GM08714 (cell line): ENCODE measurements around the gene TCP10L.
"Not testable (repeated sequence)": the region's sequence is repeated elsewhere in the genome, so short reads cannot be mapped to it uniquely, and the experiment has no call there.

ENCODE experiments used
- H3K4me3 ChIP-seq: fragments of 200-500 bp; sonication (Bioruptor generic); 2 replicates; pipeline ENCODE4 v1.5.1; 2014; ENCODE audit warnings: mild to moderate bottlenecking, low read length, inconsistent platforms
- ZNF274 ChIP-seq: IDR thresholded peaks from 2 replicates; pipeline ENCODE4 v1.6.1; 2012; ENCODE audit warnings: mild to moderate bottlenecking, low read depth, low read length

TCP10L gene

GRCh38 chr21:32549440-32549839 is 35.9 kb downstream of the TCP10L start:
- no peak for TF ChIP-seq ZNF274
- no peak overlapping the region for H3K4me3 ChIP-seq

- H3K4me3 ChIP-seq, result no peak overlapping the region
- no peak for TF ChIP-seq ZNF274
Measured at GRCh38 chr21:32548978-32549377, 36.3 kb downstream of the TCP10L start.

- H3K4me3 ChIP-seq, result no peak overlapping the region
Measured at GRCh38 chr21:32547018-32547417, 38.3 kb downstream of the TCP10L start.

GRCh38 chr21:32545948-32546441 is 39.3 kb downstream of the TCP10L start:
- no peak for TF ChIP-seq ZNF274
- no peak overlapping the region for H3K4me3 ChIP-seq

More at GRCh38 chr21:32547018-32547417, 38.3 kb downstream of the TCP10L start:
- TF ChIP-seq ZNF274, result no peak

GRCh38 chr21:32544697-32545096 is 40.6 kb downstream of the TCP10L start:
- no peak for TF ChIP-seq ZNF274
- H3K4me3 ChIP-seq, result no peak overlapping the region

- no peak for TF ChIP-seq ZNF274
- H3K4me3 ChIP-seq, result no peak overlapping the region
Measured at GRCh38 chr21:32543975-32544374, 41.3 kb downstream of the TCP10L start.

GRCh38 chr21:32543056-32543455 is 42.3 kb downstream of the TCP10L start:
- not testable (repeated sequence) for H3K4me3 ChIP-seq

- TF ChIP-seq ZNF274, result no peak
- H3K4me3 ChIP-seq, result no peak overlapping the region
Measured at GRCh38 chr21:32539378-32539777, 45.9 kb downstream of the TCP10L start.

- no peak overlapping the region for H3K4me3 ChIP-seq
- no peak for TF ChIP-seq ZNF274
Measured at GRCh38 chr21:32538147-32538792, 47.1 kb downstream of the TCP10L start.

GRCh38 chr21:32537569-32537881 is 47.8 kb downstream of the TCP10L start:
- no peak for TF ChIP-seq ZNF274
- no peak overlapping the region for H3K4me3 ChIP-seq

- H3K4me3 ChIP-seq, result no peak overlapping the region
- no peak for TF ChIP-seq ZNF274
Measured at GRCh38 chr21:32535612-32536011, 49.7 kb downstream of the TCP10L start.

- no peak overlapping the region for H3K4me3 ChIP-seq
- no peak for TF ChIP-seq ZNF274
Measured at GRCh38 chr21:32534113-32534512, 51.2 kb downstream of the TCP10L start.

GRCh38 chr21:32533611-32534010 is 51.7 kb downstream of the TCP10L start:
- no peak overlapping the region for H3K4me3 ChIP-seq
- TF ChIP-seq ZNF274, result no peak

GRCh38 chr21:32533053-32533452 is 52.3 kb downstream of the TCP10L start:
- TF ChIP-seq ZNF274, result no peak
- H3K4me3 ChIP-seq, result no peak overlapping the region

- no peak overlapping the region for H3K4me3 ChIP-seq
- no peak for TF ChIP-seq ZNF274
Measured at GRCh38 chr21:32532636-32533035, 52.7 kb downstream of the TCP10L start.

GRCh38 chr21:32531561-32531960 is 53.8 kb downstream of the TCP10L start:
- not testable (repeated sequence) for H3K4me3 ChIP-seq

- not testable (repeated sequence) for H3K4me3 ChIP-seq
Measured at GRCh38 chr21:32530809-32531208, 54.5 kb downstream of the TCP10L start.
